B cell (primary cell): ENCODE measurements around the gene EML1. TPM values are rescaled to one million over a fixed set of nuclear protein-coding genes. Genes with fewer than 3 reads are reported as not detected.

ENCODE experiments used
- ATAC-seq: fragments of 200-7000 bp; cut with Tn5 transposase; one replicate; pipeline ENCODE4 v1.10.0; 2021; ENCODE audit warnings: low read depth, mild to moderate bottlenecking, moderate number of reproducible peaks, moderate library complexity
- CTCF ChIA-PET: fragments of 350-600 bp; sonication (Branson Sonifier 250); formaldehyde crosslinking; loops from one replicate; lab custom pipeline; 2021; ENCODE audit warnings: antibody characterized with exemption, inconsistent platforms; lab: Charles Lee
- POLR2A ChIA-PET: fragments of 350-600 bp; sonication (Branson Sonifier 250); formaldehyde crosslinking; loops from one replicate; lab custom pipeline; 2021; ENCODE audit warnings: antibody characterized with exemption; lab: Charles Lee
- DNase-seq: peaks from one replicate; pipeline ENCODE4 v3.0.0; 2013
- H2AFZ ChIP-seq: 2 replicates; pipeline ENCODE4 v1.6.1; 2012; ENCODE audit warnings: mild to moderate bottlenecking, low read depth, low read length; ENCODE audit not compliant: insufficient read depth, poor library complexity, severe bottlenecking
- H3K27ac ChIP-seq, 2 donors: 1 replicate in 1 of 2; 2 replicates in 1 of 2; pipeline ENCODE4 v1.5.1; 2012 to 2013; ENCODE audit warnings: low read length in 2 of 2, mild to moderate bottlenecking in 2 of 2, moderate library complexity in 1 of 2
- H3K27me3 ChIP-seq, 4 experiments: fragments of 200-600 bp in 1 of 4; sonication (generic) in 1 of 4; replicated peaks in 1 of 4; 1 replicate in 2 of 4; 2 replicates in 2 of 4; pipeline versions ENCODE4 v1.6.1 to v1.7.0; 2013 to 2016; ENCODE audit warnings: low read length in 3 of 4, mild to moderate bottlenecking in 2 of 4, mixed read lengths in 1 of 4, moderate library complexity in 1 of 4; ENCODE audit not compliant: insufficient read depth in 4 of 4, control insufficient read depth in 3 of 4; ENCODE audit errors: control extremely low read depth in 1 of 4
- H3K36me3 ChIP-seq, 2 experiments: replicated peaks in 1 of 2; 1 replicate in 1 of 2; 2 replicates in 1 of 2; pipeline versions ENCODE4 v1.6.1 to v1.7.1; 2013; ENCODE audit warnings: low read length in 1 of 2; ENCODE audit not compliant: insufficient read depth in 2 of 2, control insufficient read depth in 1 of 2; ENCODE audit errors: control extremely low read depth in 1 of 2, extremely low read depth in 1 of 2
- H3K4me1 ChIP-seq, 2 donors: fragments of 200-600 bp in 1 of 2; sonication (generic) in 1 of 2; 1 replicate in 1 of 2; 2 replicates in 1 of 2; pipeline versions ENCODE4 v1.5.1 to v1.6.1; 2013 to 2017; ENCODE audit warnings: low read length in 2 of 2; ENCODE audit not compliant: control insufficient read depth in 2 of 2, insufficient read depth in 2 of 2
- H3K4me2 ChIP-seq: replicated peaks from 2 replicates; pipeline ENCODE3; 2012; ENCODE audit warnings: mild to moderate bottlenecking, low read depth, low read length; ENCODE audit not compliant: poor library complexity, severe bottlenecking
- H3K4me3 ChIP-seq, 5 experiments: fragments of 200-600 bp in 1 of 5; sonication (generic) in 1 of 5; 1 replicate in 3 of 5; 2 replicates in 2 of 5; pipeline versions ENCODE4 v1.5.1 to v1.7.0; 2011 to 2016; ENCODE audit warnings: low read length in 4 of 5, mild to moderate bottlenecking in 4 of 5, low read depth in 2 of 5, control low read depth in 1 of 5, moderate library complexity in 1 of 5; ENCODE audit not compliant: insufficient read depth in 1 of 5; ENCODE audit errors: control extremely low read depth in 1 of 5, extremely low read depth in 1 of 5
- H3K79me2 ChIP-seq: fragments of 200-600 bp; sonication (generic); one replicate; pipeline ENCODE4 v1.6.0; 2016; ENCODE audit warnings: low read length; ENCODE audit not compliant: control insufficient read depth, insufficient read depth
- H3K9ac ChIP-seq: fragments of 200-600 bp; sonication (generic); 2 replicates; pipeline ENCODE4 v1.6.1; 2017; ENCODE audit warnings: mild to moderate bottlenecking, low read length, moderate library complexity
- H3K9me3 ChIP-seq, 3 donors: one replicate each; pipeline versions ENCODE4 v1.6.1 to v1.7.1; 2013; ENCODE audit warnings: low read length in 2 of 3; ENCODE audit not compliant: control insufficient read depth in 2 of 3, insufficient read depth in 1 of 3; ENCODE audit errors: control extremely low read depth in 1 of 3
- H4K20me1 ChIP-seq: 2 replicates; pipeline ENCODE4 v1.6.0; 2012; ENCODE audit warnings: mild to moderate bottlenecking, low read length; ENCODE audit not compliant: insufficient read depth, control insufficient read depth, poor library complexity, severe bottlenecking
- H3K27ac Mint-ChIP-seq: one replicate; pipeline ENCODE4 v1.8.0; 2021; ENCODE audit warnings: mixed read lengths
- H3K27me3 Mint-ChIP-seq: one replicate; pipeline ENCODE4 v1.8.0; 2021; ENCODE audit warnings: mixed read lengths
- H3K4me1 Mint-ChIP-seq: one replicate; pipeline ENCODE4 v1.8.0; 2021; ENCODE audit warnings: mixed read lengths
- H3K4me3 Mint-ChIP-seq: one replicate; pipeline ENCODE4 v1.8.0; 2021; ENCODE audit warnings: mixed read lengths
- H3K9me3 Mint-ChIP-seq: one replicate; pipeline ENCODE4 v1.8.0; 2022; ENCODE audit warnings: mixed read lengths; ENCODE audit not compliant: insufficient read depth
- EZH2 ChIP-seq: IDR thresholded peaks from 2 replicates; pipeline ENCODE4 v1.6.1; 2012; ENCODE audit warnings: borderline replicate concordance, low read depth, mild to moderate bottlenecking, moderate library complexity, low read length; ENCODE audit not compliant: insufficient read depth, poor library complexity, severe bottlenecking
- WGBS: methylation state at CpG from one replicate; pipeline ENCODE4 v1.1.5; 2013; ENCODE audit warnings: missing lambda C conversion rate; ENCODE audit not compliant: insufficient coverage; 5-methylcytosine and 5-hydroxymethylcytosine counted together
- intact Hi-C: fragments of 100-400 bp; cut with micrococcal nuclease; formaldehyde crosslinking; loops from one replicate; pipeline ENCODE4 v1.10.0; 2022
- polyA plus RNA-seq: library from polyadenylated mRNA; depleted of rRNA; stranded (reverse); fragments of >200 nt; gene quantifications from 2 replicates; pipeline ENCODE4 v1.2.3, GENCODE V29; 2012
- total RNA-seq, 2 donors: library from RNA; stranded (reverse); fragments of 120-200 nt in 1 of 2; gene quantifications; 1 replicate in 1 of 2; 2 replicates in 1 of 2; pipeline versions ENCODE4 v1.2.3 to v1.2.4, GENCODE V29; 2013 to 2022
- TF ChIP-seq, protein P1 (sequence below): fragments of 200-600 bp; IDR thresholded peaks from one replicate; pipeline ENCODE4 v1.8.0; 2022; ENCODE audit warnings: antibody characterized with exemption, mild to moderate bottlenecking

The EML1 gene
- total and polyA plus RNA-seq, 2 donors (not counting 1 experiment from before 2014, with no cell fraction given), result not detected

DNA sequence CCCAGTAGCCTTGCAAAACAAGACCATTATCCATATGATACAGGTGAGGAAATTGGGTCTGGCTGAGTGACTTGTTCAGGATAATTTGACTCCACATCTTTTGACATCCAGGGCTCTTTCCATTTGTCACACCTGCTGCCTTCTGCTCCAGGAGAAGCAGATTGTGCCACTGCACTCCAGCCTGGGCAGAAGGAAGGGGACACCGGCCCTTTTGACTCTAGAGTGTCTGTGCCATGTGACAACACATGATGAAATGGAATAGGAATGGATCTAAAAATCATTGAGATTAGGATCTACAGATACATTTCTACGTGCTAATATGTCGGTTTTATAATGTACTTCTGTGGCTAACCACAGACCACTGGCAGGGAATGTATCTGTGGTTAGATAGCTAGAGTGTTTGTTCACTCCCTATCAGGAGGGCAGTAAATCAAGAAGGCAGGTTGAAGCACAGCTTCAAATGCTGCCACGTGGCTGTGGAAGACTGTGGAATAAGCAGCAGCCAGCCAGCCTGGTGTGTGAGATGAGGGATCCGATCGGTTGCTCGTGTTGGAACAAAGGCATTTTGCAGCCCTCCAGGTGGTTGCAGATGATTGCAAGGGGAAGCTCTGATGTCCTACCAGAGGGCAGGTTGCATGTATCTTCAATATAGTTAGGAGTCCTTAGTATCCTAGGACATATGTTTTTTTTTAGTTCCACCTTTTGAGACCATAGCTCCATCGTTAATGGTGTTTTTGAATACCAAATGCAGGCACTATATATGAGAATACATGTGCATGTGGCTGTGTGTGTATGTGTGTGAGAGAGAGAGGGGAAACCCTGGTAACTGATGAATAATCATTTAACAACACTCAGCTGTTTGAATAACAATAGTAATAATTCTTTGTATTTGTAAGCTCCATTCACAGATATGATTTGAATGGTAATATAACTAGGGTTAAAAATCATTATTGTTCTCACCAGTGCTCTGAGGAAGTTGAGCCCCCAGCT, 28.6 kb downstream of the EML1 start:
- DNase-seq (no peak), ATAC-seq (no peak)
- CTCF ChIA-PET, result no interaction called here
- Mint-ChIP-seq H3K4me3 (no peak overlapping the region), H3K27me3 (peaks cover 44% of the 10 kb centered on the region), H3K9me3 (no peaks in the 10 kb centered on the region), H3K27ac (no peak overlapping the region), H3K4me1 (no peaks in the 10 kb centered on the region)
- Histone ChIP-seq H3K4me1 (no peaks in the 10 kb centered on the region), H3K27ac (no peak overlapping the region), H3K9me3 (peaks cover 0 to 4% (median 0%) of the 10 kb centered on the region in 3 donors), H3K4me3 (no peak overlapping the region), H4K20me1 (no peaks in the 10 kb centered on the region), H3K36me3 (no peaks in the 10 kb centered on the region), H3K9ac (no peak overlapping the region), H2AFZ (no peak overlapping the region), H3K4me2 (no peak overlapping the region), H3K27me3 (peaks cover 0 to 19% (median under 1%) of the 10 kb centered on the region in 4 experiments), H3K79me2 (no peaks in the 10 kb centered on the region)
- WGBS, result 5% methylated on average over 6 of the region's 8 CpGs
- POLR2A ChIA-PET, result no interaction called here
- TF ChIP-seq, protein P1, sequence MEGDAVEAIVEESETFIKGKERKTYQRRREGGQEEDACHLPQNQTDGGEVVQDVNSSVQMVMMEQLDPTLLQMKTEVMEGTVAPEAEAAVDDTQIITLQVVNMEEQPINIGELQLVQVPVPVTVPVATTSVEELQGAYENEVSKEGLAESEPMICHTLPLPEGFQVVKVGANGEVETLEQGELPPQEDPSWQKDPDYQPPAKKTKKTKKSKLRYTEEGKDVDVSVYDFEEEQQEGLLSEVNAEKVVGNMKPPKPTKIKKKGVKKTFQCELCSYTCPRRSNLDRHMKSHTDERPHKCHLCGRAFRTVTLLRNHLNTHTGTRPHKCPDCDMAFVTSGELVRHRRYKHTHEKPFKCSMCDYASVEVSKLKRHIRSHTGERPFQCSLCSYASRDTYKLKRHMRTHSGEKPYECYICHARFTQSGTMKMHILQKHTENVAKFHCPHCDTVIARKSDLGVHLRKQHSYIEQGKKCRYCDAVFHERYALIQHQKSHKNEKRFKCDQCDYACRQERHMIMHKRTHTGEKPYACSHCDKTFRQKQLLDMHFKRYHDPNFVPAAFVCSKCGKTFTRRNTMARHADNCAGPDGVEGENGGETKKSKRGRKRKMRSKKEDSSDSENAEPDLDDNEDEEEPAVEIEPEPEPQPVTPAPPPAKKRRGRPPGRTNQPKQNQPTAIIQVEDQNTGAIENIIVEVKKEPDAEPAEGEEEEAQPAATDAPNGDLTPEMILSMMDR, result no peak
- TF ChIP-seq EZH2, result no peak
- intact Hi-C loops, result no loop called here
